ENCODE measurements around the gene CALN1. TPM values are rescaled to one million over a fixed set of nuclear protein-coding genes. Genes with fewer than 3 reads are reported as not detected.

CALN1 gene
- total and polyA plus RNA-seq, 2 of the 8 experiments (the other 6 are each of a cell fraction or from before 2014, with no cell fraction given): 6.4 to 15.2 TPM

DNA sequence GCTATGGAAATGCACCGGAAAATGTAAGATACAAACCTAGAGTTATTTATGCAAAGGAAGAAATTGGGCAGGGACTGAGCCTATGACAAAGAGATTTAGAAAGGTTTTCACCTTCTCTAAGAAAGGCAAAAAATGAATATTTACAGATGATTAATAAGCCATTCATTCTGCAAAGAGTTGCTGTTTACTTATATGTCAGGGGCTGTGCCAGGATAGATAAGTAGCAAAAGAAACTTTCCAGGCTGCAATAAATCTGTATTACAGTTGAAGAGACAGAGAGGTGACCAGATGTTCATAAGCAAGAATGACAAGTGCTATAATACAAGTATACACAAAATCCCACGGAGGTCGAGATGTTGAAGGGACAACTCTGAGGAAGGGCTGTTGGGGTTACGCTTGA is 299.6 kb downstream of the CALN1 start (continued):
- TF ChIP-seq, protein P1, sequence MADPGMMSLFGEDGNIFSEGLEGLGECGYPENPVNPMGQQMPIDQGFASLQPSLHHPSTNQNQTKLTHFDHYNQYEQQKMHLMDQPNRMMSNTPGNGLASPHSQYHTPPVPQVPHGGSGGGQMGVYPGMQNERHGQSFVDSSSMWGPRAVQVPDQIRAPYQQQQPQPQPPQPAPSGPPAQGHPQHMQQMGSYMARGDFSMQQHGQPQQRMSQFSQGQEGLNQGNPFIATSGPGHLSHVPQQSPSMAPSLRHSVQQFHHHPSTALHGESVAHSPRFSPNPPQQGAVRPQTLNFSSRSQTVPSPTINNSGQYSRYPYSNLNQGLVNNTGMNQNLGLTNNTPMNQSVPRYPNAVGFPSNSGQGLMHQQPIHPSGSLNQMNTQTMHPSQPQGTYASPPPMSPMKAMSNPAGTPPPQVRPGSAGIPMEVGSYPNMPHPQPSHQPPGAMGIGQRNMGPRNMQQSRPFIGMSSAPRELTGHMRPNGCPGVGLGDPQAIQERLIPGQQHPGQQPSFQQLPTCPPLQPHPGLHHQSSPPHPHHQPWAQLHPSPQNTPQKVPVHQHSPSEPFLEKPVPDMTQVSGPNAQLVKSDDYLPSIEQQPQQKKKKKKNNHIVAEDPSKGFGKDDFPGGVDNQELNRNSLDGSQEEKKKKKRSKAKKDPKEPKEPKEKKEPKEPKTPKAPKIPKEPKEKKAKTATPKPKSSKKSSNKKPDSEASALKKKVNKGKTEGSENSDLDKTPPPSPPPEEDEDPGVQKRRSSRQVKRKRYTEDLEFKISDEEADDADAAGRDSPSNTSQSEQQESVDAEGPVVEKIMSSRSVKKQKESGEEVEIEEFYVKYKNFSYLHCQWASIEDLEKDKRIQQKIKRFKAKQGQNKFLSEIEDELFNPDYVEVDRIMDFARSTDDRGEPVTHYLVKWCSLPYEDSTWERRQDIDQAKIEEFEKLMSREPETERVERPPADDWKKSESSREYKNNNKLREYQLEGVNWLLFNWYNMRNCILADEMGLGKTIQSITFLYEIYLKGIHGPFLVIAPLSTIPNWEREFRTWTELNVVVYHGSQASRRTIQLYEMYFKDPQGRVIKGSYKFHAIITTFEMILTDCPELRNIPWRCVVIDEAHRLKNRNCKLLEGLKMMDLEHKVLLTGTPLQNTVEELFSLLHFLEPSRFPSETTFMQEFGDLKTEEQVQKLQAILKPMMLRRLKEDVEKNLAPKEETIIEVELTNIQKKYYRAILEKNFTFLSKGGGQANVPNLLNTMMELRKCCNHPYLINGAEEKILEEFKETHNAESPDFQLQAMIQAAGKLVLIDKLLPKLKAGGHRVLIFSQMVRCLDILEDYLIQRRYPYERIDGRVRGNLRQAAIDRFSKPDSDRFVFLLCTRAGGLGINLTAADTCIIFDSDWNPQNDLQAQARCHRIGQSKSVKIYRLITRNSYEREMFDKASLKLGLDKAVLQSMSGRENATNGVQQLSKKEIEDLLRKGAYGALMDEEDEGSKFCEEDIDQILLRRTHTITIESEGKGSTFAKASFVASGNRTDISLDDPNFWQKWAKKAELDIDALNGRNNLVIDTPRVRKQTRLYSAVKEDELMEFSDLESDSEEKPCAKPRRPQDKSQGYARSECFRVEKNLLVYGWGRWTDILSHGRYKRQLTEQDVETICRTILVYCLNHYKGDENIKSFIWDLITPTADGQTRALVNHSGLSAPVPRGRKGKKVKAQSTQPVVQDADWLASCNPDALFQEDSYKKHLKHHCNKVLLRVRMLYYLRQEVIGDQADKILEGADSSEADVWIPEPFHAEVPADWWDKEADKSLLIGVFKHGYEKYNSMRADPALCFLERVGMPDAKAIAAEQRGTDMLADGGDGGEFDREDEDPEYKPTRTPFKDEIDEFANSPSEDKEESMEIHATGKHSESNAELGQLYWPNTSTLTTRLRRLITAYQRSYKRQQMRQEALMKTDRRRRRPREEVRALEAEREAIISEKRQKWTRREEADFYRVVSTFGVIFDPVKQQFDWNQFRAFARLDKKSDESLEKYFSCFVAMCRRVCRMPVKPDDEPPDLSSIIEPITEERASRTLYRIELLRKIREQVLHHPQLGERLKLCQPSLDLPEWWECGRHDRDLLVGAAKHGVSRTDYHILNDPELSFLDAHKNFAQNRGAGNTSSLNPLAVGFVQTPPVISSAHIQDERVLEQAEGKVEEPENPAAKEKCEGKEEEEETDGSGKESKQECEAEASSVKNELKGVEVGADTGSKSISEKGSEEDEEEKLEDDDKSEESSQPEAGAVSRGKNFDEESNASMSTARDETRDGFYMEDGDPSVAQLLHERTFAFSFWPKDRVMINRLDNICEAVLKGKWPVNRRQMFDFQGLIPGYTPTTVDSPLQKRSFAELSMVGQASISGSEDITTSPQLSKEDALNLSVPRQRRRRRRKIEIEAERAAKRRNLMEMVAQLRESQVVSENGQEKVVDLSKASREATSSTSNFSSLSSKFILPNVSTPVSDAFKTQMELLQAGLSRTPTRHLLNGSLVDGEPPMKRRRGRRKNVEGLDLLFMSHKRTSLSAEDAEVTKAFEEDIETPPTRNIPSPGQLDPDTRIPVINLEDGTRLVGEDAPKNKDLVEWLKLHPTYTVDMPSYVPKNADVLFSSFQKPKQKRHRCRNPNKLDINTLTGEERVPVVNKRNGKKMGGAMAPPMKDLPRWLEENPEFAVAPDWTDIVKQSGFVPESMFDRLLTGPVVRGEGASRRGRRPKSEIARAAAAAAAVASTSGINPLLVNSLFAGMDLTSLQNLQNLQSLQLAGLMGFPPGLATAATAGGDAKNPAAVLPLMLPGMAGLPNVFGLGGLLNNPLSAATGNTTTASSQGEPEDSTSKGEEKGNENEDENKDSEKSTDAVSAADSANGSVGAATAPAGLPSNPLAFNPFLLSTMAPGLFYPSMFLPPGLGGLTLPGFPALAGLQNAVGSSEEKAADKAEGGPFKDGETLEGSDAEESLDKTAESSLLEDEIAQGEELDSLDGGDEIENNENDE (IDR thresholded peaks at IDR 0.05; ENCODE audit: insufficient replicate concordance, low read length): no peak
- TF ChIP-seq ZNF274 (IDR thresholded peaks at IDR 0.05; ENCODE audit: borderline replicate concordance, extremely low read depth, low read length): no peak
- TF ChIP-seq SRF (IDR thresholded peaks at IDR 0.05; ENCODE audit: low read depth, low read length): no peak
- no peak for TF ChIP-seq BCL11A (IDR thresholded peaks at IDR 0.05; ENCODE audit: low read depth in 2 of 2, low read length in 2 of 2)
- no peak for TF ChIP-seq NANOG (IDR thresholded peaks at IDR 0.05; ENCODE audit: insufficient read depth, low read depth, low read length, poor library complexity, severe bottlenecking)
- no peak for TF ChIP-seq CBX5 (IDR thresholded peaks at IDR 0.05; ENCODE audit: low read depth, low read length)
- TF ChIP-seq, protein P2, sequence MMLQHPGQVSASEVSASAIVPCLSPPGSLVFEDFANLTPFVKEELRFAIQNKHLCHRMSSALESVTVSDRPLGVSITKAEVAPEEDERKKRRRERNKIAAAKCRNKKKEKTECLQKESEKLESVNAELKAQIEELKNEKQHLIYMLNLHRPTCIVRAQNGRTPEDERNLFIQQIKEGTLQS (IDR thresholded peaks at IDR 0.05; ENCODE audit: insufficient read depth, low read depth, low read length): no peak
- TF ChIP-seq CTBP2 (IDR thresholded peaks at IDR 0.05; ENCODE audit: borderline replicate concordance, insufficient read depth, insufficient read length, low read length): no peak
- TF ChIP-seq POLR2A (IDR thresholded peaks at IDR 0.05; ENCODE audit: control extremely low read depth in 1 of 2, low read depth in 2 of 2, low read length in 2 of 2): no peak
- no peak for TF ChIP-seq CREB1 (IDR thresholded peaks at IDR 0.05)
- TF ChIP-seq JUN (IDR thresholded peaks at IDR 0.05; ENCODE audit: low read depth, low read length): no peak
- no peak for TF ChIP-seq BACH1 (IDR thresholded peaks at IDR 0.05; ENCODE audit: low read length)

All from H1 (cell line).